ENCODE data around the gene TRAPPC12. TPM values are rescaled to one million over a fixed set of nuclear protein-coding genes. Genes with fewer than 3 reads are reported as not detected.
"Not testable (repeated sequence)": the region's sequence is repeated elsewhere in the genome, so short reads cannot be mapped to it uniquely, and the experiment has no call there.

Gene TRAPPC12
- total RNA-seq, 2 donors from 2014 or later: 98.2 to 103 TPM

DNA sequence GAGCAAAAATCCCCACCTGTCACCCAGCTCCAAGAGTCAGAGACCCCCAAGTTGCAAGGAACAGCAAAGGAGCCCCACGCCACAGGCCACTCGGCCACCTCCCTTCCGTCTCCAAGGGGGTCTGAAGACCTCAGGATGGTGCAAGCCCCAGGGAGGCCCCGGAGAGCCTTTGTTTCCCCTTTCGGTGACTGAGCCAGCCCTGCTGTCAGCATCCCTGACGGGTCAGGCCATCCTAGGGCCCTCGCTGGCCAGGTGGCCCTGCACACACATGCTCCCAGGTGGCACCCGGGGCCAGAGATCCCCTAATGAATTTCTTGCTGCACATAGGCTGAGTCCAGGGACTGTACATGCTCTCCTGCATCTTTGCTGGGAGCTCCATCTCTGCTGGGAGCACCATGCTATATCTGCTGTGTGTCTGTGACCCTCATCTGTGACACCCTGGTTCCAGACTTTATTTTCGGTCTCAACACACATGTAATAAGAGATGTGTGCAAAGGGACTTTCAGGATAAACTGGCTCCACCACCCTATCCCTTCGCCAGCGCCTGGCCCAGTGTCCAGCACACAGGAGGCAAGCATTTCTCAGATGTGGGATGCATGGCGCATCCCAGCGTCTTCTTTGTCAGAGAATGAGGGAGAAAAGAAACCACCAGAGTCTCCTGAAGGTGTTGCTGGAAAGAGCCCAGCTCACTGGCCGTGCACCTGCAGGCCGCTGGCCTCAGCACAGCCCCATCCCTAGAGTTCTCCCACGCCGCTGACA is 112.4 kb downstream of the TRAPPC12 start:
- no peaks in the 10 kb centered on the region for H3K9me3 ChIP-seq (ENCODE audit: control insufficient read depth, low read length)
- no peak overlapping the region for H3K27ac Mint-ChIP-seq
- peaks cover 1% of the 10 kb centered on the region for H3K36me3 ChIP-seq (ENCODE audit: control insufficient read depth, insufficient read depth, low read length)
- peaks cover 3% of the 10 kb centered on the region for H3K4me1 Mint-ChIP-seq
- WGBS, 2 experiments (ENCODE audit: insufficient coverage in 1 of 2, insufficient read length in 1 of 2): 93 to 95% methylated on average over 16 to 17 of the region's 17 CpGs
- H3K4me3 ChIP-seq (ENCODE audit: low read length): no peak overlapping the region
- no peak overlapping the region for H3K27ac ChIP-seq (ENCODE audit: low read depth, low read length)
- TF ChIP-seq, protein P1, sequence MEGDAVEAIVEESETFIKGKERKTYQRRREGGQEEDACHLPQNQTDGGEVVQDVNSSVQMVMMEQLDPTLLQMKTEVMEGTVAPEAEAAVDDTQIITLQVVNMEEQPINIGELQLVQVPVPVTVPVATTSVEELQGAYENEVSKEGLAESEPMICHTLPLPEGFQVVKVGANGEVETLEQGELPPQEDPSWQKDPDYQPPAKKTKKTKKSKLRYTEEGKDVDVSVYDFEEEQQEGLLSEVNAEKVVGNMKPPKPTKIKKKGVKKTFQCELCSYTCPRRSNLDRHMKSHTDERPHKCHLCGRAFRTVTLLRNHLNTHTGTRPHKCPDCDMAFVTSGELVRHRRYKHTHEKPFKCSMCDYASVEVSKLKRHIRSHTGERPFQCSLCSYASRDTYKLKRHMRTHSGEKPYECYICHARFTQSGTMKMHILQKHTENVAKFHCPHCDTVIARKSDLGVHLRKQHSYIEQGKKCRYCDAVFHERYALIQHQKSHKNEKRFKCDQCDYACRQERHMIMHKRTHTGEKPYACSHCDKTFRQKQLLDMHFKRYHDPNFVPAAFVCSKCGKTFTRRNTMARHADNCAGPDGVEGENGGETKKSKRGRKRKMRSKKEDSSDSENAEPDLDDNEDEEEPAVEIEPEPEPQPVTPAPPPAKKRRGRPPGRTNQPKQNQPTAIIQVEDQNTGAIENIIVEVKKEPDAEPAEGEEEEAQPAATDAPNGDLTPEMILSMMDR (conservative IDR thresholded peaks at IDR 0.05): no peak
- no peaks in the 10 kb centered on the region for H3K27me3 Mint-ChIP-seq (ENCODE audit: insufficient read depth)
- H3K4me1 ChIP-seq (ENCODE audit: control insufficient read depth, insufficient read depth, low read length): no peaks in the 10 kb centered on the region
- peaks cover 5% of the 10 kb centered on the region for H3K9me3 Mint-ChIP-seq
- peaks cover 19% of the 10 kb centered on the region for H3K36me3 Mint-ChIP-seq (ENCODE audit: low read depth)
- H3K4me3 Mint-ChIP-seq: no peak overlapping the region
- DNase-seq: peak; percentile 33
- no peaks in the 10 kb centered on the region for H3K27me3 ChIP-seq (ENCODE audit: control insufficient read depth, insufficient read depth, low read length, poor library complexity, severe bottlenecking)
- H3K9ac ChIP-seq (ENCODE audit: extremely low read depth, low read length, poor library complexity, severe bottlenecking): no peak overlapping the region

DNA sequence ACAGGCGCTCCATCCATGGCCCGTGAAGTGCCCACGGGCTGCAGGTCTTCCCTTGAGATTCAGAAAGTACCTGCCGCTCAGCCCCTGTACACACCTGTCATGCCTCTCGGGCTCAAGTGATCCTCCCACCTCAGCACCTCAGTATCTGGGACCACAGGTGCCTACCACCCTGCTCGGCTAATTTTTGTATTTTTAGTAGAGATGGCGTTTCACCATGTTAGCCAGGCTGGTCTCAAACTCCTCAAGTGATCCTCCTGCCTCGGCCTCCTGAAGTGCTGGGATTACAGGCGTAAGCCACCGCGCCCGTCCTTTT is 112.9 kb downstream of the TRAPPC12 start:
- H3K27me3 Mint-ChIP-seq (ENCODE audit: insufficient read depth); DNase-seq; H3K4me3 ChIP-seq (ENCODE audit: low read length); H3K4me1 ChIP-seq (ENCODE audit: control insufficient read depth, insufficient read depth, low read length); H3K9me3 Mint-ChIP-seq; H3K9me3 ChIP-seq (ENCODE audit: control insufficient read depth, low read length); H3K4me1 Mint-ChIP-seq; H3K36me3 ChIP-seq (ENCODE audit: control insufficient read depth, insufficient read depth, low read length); H3K27me3 ChIP-seq (ENCODE audit: control insufficient read depth, insufficient read depth, low read length, poor library complexity, severe bottlenecking); H3K4me3 Mint-ChIP-seq; H3K9ac ChIP-seq (ENCODE audit: extremely low read depth, low read length, poor library complexity, severe bottlenecking); H3K27ac ChIP-seq (ENCODE audit: low read depth, low read length); H3K27ac Mint-ChIP-seq: not testable (repeated sequence)
- peaks cover 25% of the 10 kb centered on the region for H3K36me3 Mint-ChIP-seq (ENCODE audit: low read depth)
- 91 to 96% methylated on average over 7 to 12 of the region's 12 CpGs for WGBS, 2 experiments (ENCODE audit: insufficient coverage in 1 of 2, insufficient read length in 1 of 2)

- DNase-seq: peak; percentile 39
- no peak overlapping the region for H3K9ac ChIP-seq (ENCODE audit: extremely low read depth, low read length, poor library complexity, severe bottlenecking)
- no peaks in the 10 kb centered on the region for H3K9me3 Mint-ChIP-seq
- H3K36me3 Mint-ChIP-seq (ENCODE audit: low read depth): peaks cover 29% of the 10 kb centered on the region
- no peaks in the 10 kb centered on the region for H3K9me3 ChIP-seq (ENCODE audit: control insufficient read depth, low read length)
- H3K36me3 ChIP-seq (ENCODE audit: control insufficient read depth, insufficient read depth, low read length): peaks cover 12% of the 10 kb centered on the region
- peak overlapping the region; percentile 20 for H3K27ac Mint-ChIP-seq
- no peak overlapping the region for H3K27ac ChIP-seq (ENCODE audit: low read depth, low read length)
- peaks cover 3% of the 10 kb centered on the region for H3K4me1 Mint-ChIP-seq
- H3K27me3 Mint-ChIP-seq (ENCODE audit: insufficient read depth): no peaks in the 10 kb centered on the region
- H3K27me3 ChIP-seq (ENCODE audit: control insufficient read depth, insufficient read depth, low read length, poor library complexity, severe bottlenecking): no peaks in the 10 kb centered on the region
- H3K4me3 Mint-ChIP-seq: no peak overlapping the region
- TF ChIP-seq, protein P1 (conservative IDR thresholded peaks at IDR 0.05): no peak
- H3K4me1 ChIP-seq (ENCODE audit: control insufficient read depth, insufficient read depth, low read length): no peaks in the 10 kb centered on the region
- H3K4me3 ChIP-seq (ENCODE audit: low read length): no peak overlapping the region
- WGBS, 2 experiments (ENCODE audit: insufficient coverage in 1 of 2, insufficient read length in 1 of 2): 92 to 96% methylated on average over 12 to 29 of the region's 29 CpGs
Measured at GRCh38 chr2:3492951-3493614, 113.6 kb downstream of the TRAPPC12 start.
